K562 (cell line): ENCODE results near the gene FRMD3. TPM values are rescaled to one million over a fixed set of nuclear protein-coding genes. Genes with fewer than 3 reads are reported as not detected.

Source experiments
- ATAC-seq: fragments of 200-7000 bp; cut with Tn5 transposase; 3 replicates; pipeline ENCODE4 v1.9.1; 2020; ENCODE audit warnings: moderate library complexity
- BruUV-seq: library from RNA; stranded (reverse); fragments of 400-500 nt; replicated peaks from 2 replicates; lab custom pipeline; 2021; lab: Mats Ljungman, UMichigan
- CTCF ChIA-PET: fragments of 300-600 bp; formaldehyde crosslinking; extraction: SDS; loops from one replicate; lab custom pipeline; 2021; ENCODE audit warnings: low intra/inter-chr PET ratio; lab: Yijun Ruan, JAX
- POLR2A ChIA-PET: fragments of 300-600, 350-650 bp; sonication (Branson Sonifier 250); formaldehyde crosslinking; extraction: SDS; loops from one replicate; lab custom pipeline; 2021; ENCODE audit warnings: antibody characterized with exemption, inconsistent platforms; lab: Yijun Ruan, JAX
- DNase-seq, 4 experiments: peaks; one replicate each; pipeline versions ENCODE4 v3.0.0 to v3.0.0-alpha.2; 2011 to 2018; ENCODE audit warnings: low spot score in 3 of 4, mixed read lengths in 3 of 4; ENCODE audit errors: extremely low read depth in 1 of 4
- FAIRE-seq: peaks from 2 replicates; lab custom pipeline; 2011; peaks lifted over from hg19 to GRCh38; lab: Jason Lieb, UNC
- H2AFZ ChIP-seq: 2 replicates; pipeline ENCODE4 v1.6.0; 2011; ENCODE audit warnings: low read depth, low read length, control low read depth, inconsistent platforms
- H3K27ac ChIP-seq: fragments of 200-600 bp; 3 replicates; pipeline ENCODE4 v1.8.0; 2011; ENCODE audit warnings: low read depth, mild to moderate bottlenecking, control low read depth, inconsistent platforms, low read length, moderate library complexity, mixed read lengths; ENCODE audit errors: extremely low read depth
- H3K27me3 ChIP-seq, 2 experiments: fragments of 300-600 bp in 1 of 2; 2 replicates in 1 of 2; 3 replicates in 1 of 2; pipeline versions ENCODE4 v1.6.0 to v1.8.0; 2011; ENCODE audit warnings: inconsistent platforms in 2 of 2, low read length in 2 of 2, mild to moderate bottlenecking in 1 of 2, mixed read lengths in 1 of 2, moderate library complexity in 1 of 2; ENCODE audit not compliant: control insufficient read depth in 2 of 2, insufficient read depth in 2 of 2
- H3K36me3 ChIP-seq: fragments of 300-600 bp; 3 replicates; pipeline ENCODE4 v1.8.0; 2011; ENCODE audit warnings: mild to moderate bottlenecking, low read length, inconsistent platforms; ENCODE audit not compliant: control insufficient read depth, insufficient read depth
- H3K4me1 ChIP-seq, 2 experiments: fragments of 200-600 bp in 1 of 2; replicated peaks in 1 of 2; 2 replicates in 1 of 2; 3 replicates in 1 of 2; pipeline versions ENCODE4 v1.5.1 to v1.8.0; 2011; ENCODE audit warnings: inconsistent platforms in 2 of 2, low read length in 2 of 2, mild to moderate bottlenecking in 1 of 2, mixed read lengths in 1 of 2, moderate library complexity in 1 of 2; ENCODE audit not compliant: control insufficient read depth in 2 of 2, insufficient read depth in 2 of 2
- H3K4me2 ChIP-seq: 2 replicates; pipeline ENCODE4 v1.6.1; 2011; ENCODE audit warnings: low read length, control low read depth, inconsistent platforms, mixed read lengths; ENCODE audit not compliant: insufficient read depth
- H3K4me3 ChIP-seq: fragments of 200-600 bp; sonication (generic), shearing (Covaris generic); 2 replicates; pipeline ENCODE4 v1.5.1; 2016; ENCODE audit warnings: control low read depth, inconsistent platforms
- H3K79me2 ChIP-seq: fragments of 200-600 bp; 3 replicates; pipeline ENCODE4 v1.8.0; 2011; ENCODE audit warnings: low read length, inconsistent platforms; ENCODE audit not compliant: control insufficient read depth, insufficient read depth
- H3K9ac ChIP-seq, 2 experiments: 2 replicates each; pipeline versions ENCODE4 v1.6.0 to v1.6.1; 2011; ENCODE audit warnings: low read depth in 2 of 2, low read length in 2 of 2, control low read depth in 1 of 2, inconsistent platforms in 1 of 2, mild to moderate bottlenecking in 1 of 2, mixed read lengths in 1 of 2; ENCODE audit not compliant: insufficient read depth in 1 of 2
- H3K9me1 ChIP-seq: one replicate; pipeline ENCODE4 v1.6.0; 2011; ENCODE audit warnings: inconsistent platforms, mild to moderate bottlenecking, low read length, moderate library complexity; ENCODE audit not compliant: control insufficient read depth, insufficient read depth
- H3K9me3 ChIP-seq: replicated peaks from 2 replicates; pipeline ENCODE4 v1.5.1; 2011; ENCODE audit warnings: low read depth, low read length, inconsistent platforms; ENCODE audit not compliant: control insufficient read depth, insufficient read depth
- H4K20me1 ChIP-seq: replicated peaks from 2 replicates; pipeline ENCODE4 v1.6.1; 2011; ENCODE audit warnings: low read length, inconsistent platforms, mixed read lengths; ENCODE audit not compliant: control insufficient read depth, insufficient read depth
- ARID1B ChIP-seq: fragments of 450-650 bp; IDR thresholded peaks from 2 replicates; pipeline ENCODE4 v1.6.1; 2016; ENCODE audit warnings: antibody characterized with exemption, mild to moderate bottlenecking, inconsistent platforms
- ELF1 ChIP-seq: fragments of 200-800 bp; sonication (Bioruptor generic); IDR thresholded peaks from 2 replicates; pipeline ENCODE4 v1.6.1; 2016; ENCODE audit warnings: missing genetic modification characterization, missing compliant biosample characterization
- HNRNPK ChIP-seq: fragments of 200-400 bp; formaldehyde crosslinking; IDR thresholded peaks from one replicate; pipeline ENCODE4 v1.6.1; 2018; ENCODE audit warnings: mild to moderate bottlenecking, low read depth, low read length; ENCODE audit not compliant: poor library complexity, severe bottlenecking
- MAX ChIP-seq: sonication (generic); formaldehyde crosslinking; IDR thresholded peaks from 2 replicates; pipeline ENCODE4 v1.9.0; 2022; ENCODE audit warnings: mild to moderate bottlenecking, missing genetic modification reagents
- MTF1 ChIP-seq: fragments of 250-450 bp; sonication (Bioruptor Pico); IDR thresholded peaks from 2 replicates; pipeline ENCODE4 v1.9.0; 2021; ENCODE audit warnings: moderate library complexity, mild to moderate bottlenecking, inconsistent platforms, borderline replicate concordance
- ZNF146 ChIP-seq: IDR thresholded peaks from one replicate; pipeline ENCODE4 v1.6.1; 2018; ENCODE audit warnings: missing compliant biosample characterization; ENCODE audit not compliant: unreplicated experiment
- ZSCAN32 ChIP-seq: fragments of 450-650 bp; formaldehyde crosslinking; IDR thresholded peaks from 2 replicates; pipeline ENCODE4 v1.4.0; 2020; ENCODE audit warnings: mild to moderate bottlenecking, moderate library complexity
- WGBS: fragments of 100-300 bp; shearing (Covaris generic); methylation state at CpG from one replicate; pipeline ENCODE4 v1.1.6; 2016; ENCODE audit warnings: low coverage, mixed read lengths; ENCODE audit not compliant: insufficient coverage; ENCODE audit errors: missing lambda C conversion rate; 5-methylcytosine and 5-hydroxymethylcytosine counted together
- in situ Hi-C: fragments of 300-500 bp; cut with MboI; formaldehyde crosslinking; loops from 4 replicates; pipeline ENCODE4 v1.15.0; 2018; ENCODE audit warnings: inconsistent platforms, mixed read lengths
- intact Hi-C: fragments of 100-400 bp; cut with micrococcal nuclease; formaldehyde crosslinking; loops from 2 replicates; pipeline ENCODE4 v1.14.2; 2022
- polyA plus RNA-seq, 8 experiments: library from polyadenylated mRNA; depleted of rRNA in 4 of 8; stranded (reverse) in 5 of 8; unstranded in 3 of 8; fragments of >200 nt; fragmentation: Nextera tagmentation in 2 of 8; fragmentation: Illumina TruSeq in 1 of 8; extraction: Ambion mirVana in 2 of 8; extraction: Trizol in 1 of 8; gene quantifications; 2 replicates each; pipeline versions ENCODE4 v1.2.1 to v1.2.3, GENCODE V29; 2011 to 2014; ENCODE audit warnings: inconsistent platforms in 1 of 8, missing spikeins in 1 of 8
- total RNA-seq, 7 experiments: library from RNA; depleted of rRNA in 6 of 7; stranded (reverse); fragments of >200 nt in 6 of 7; fragmentation: Illumina TruSeq in 2 of 7; extraction: Trizol in 2 of 7; gene quantifications; 2 replicates each; pipeline versions ENCODE4 v1.2.1 to v1.2.3, GENCODE V29; 2011 to 2021; ENCODE audit warnings: low replicate concordance in 1 of 7
- TF ChIP-seq, protein P1 (sequence below): fragments of 250-450 bp; sonication (Bioruptor Pico); IDR thresholded peaks from 2 replicates; pipeline ENCODE4 v1.5.0; 2022; ENCODE audit warnings: mild to moderate bottlenecking

The FRMD3 gene
- total and polyA plus RNA-seq, 9 of the 15 experiments (the other 6 are each of a cell fraction or from before 2014, with no cell fraction given), result 0.09 to 0.51 (median 0.21) TPM

DNA sequence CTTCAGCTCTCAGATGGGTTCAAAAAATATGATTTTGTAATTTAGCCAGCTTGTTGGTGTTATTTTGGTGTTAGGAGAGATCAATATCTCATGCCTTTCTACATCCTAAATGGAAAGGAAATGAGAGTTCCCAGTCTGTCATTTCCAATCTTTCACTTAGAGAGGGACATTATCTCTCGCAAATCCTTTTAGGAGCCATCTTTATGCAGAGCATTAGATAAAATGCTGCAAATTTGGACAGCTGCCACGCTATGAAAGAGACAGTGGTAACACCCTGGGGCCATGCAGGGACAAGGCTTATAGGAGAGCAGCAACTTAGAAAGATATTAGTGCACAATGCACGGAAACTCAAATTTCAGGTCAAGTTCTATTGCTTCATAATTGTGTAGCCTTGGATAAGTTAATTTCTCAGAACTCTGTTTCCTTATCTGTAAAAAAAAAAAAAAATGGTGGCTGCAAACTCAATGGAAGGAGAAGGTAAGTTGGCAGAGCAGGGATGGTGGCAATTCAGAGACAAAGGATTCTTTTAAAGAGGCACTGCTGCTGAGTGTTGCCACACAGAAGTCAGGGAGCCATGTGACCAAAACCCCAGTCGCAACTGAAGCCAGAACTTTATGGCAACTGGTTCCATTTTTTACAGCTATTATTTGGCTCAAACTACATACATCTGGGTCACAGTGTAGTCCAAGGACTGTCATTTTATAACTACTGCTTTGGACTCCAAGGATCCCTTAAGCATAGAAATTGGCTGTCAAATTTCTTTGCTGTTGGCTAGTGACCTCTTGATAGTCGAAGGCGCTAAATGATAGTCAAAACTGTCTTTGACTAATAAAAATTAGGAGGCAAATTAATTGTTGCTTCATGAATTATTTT, 210.2 kb downstream of the FRMD3 start:
- no peak overlapping the region for H3K4me2 ChIP-seq
- H3K79me2 ChIP-seq, result no peaks in the 10 kb centered on the region
- in situ Hi-C loops, result loop anchor here (25.0 kb wide), 1 partner anchor 584 kb away; the partner anchor contains the start of gene KIF27
- H3K9me3 ChIP-seq, result no peaks in the 10 kb centered on the region
- no peaks in the 10 kb centered on the region for H3K9me1 ChIP-seq
- 2% methylated on average over 6 of the region's 6 CpGs for WGBS
- ATAC-seq (no peak), DNase-seq (no peak), FAIRE-seq (no peak)
- H3K4me1 ChIP-seq, result no peaks in the 10 kb centered on the region
- no peak overlapping the region for H2AFZ ChIP-seq
- no peaks in the 10 kb centered on the region for H3K27me3 ChIP-seq
- no peaks in the 10 kb centered on the region for H3K36me3 ChIP-seq
- no peak overlapping the region for H3K4me3 ChIP-seq
- no peak overlapping the region for H3K9ac ChIP-seq
- CTCF ChIA-PET, result no interaction called here
- H4K20me1 ChIP-seq, result no peaks in the 10 kb centered on the region
- no peak overlapping the region for H3K27ac ChIP-seq
- BruUV-seq, result no TSS peak
- POLR2A ChIA-PET, result interaction anchor here (1.0 kb wide), 1 partner anchor 23 kb away, joined by 3 read pairs; no protein-coding TSS in a partner anchor
- TF ChIP-seq, protein P1, sequence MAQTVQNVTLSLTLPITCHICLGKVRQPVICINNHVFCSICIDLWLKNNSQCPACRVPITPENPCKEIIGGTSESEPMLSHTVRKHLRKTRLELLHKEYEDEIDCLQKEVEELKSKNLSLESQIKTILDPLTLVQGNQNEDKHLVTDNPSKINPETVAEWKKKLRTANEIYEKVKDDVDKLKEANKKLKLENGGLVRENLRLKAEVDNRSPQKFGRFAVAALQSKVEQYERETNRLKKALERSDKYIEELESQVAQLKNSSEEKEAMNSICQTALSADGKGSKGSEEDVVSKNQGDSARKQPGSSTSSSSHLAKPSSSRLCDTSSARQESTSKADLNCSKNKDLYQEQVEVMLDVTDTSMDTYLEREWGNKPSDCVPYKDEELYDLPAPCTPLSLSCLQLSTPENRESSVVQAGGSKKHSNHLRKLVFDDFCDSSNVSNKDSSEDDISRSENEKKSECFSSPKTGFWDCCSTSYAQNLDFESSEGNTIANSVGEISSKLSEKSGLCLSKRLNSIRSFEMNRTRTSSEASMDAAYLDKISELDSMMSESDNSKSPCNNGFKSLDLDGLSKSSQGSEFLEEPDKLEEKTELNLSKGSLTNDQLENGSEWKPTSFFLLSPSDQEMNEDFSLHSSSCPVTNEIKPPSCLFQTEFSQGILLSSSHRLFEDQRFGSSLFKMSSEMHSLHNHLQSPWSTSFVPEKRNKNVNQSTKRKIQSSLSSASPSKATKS, result no peak
- TF ChIP-seq ELF1 (no peak), MAX (CRISPR knock-in tag) (no peak), ARID1B (no peak), ZSCAN32 (CRISPR knock-in tag) (no peak), HNRNPK (no peak), MTF1 (no peak), ZNF146 (CRISPR knock-in tag) (no peak)
- intact Hi-C loops, result no loop called here
